Caco-2 (cell line): ENCODE results near the gene PLCB4. TPM values are rescaled to one million over a fixed set of nuclear protein-coding genes. Genes with fewer than 3 reads are reported as not detected.

Experiments
- BruUV-seq: library from RNA; stranded (reverse); fragments of 400-500 nt; replicated peaks from 2 replicates; lab custom pipeline; 2021; lab: Mats Ljungman, UMichigan
- CTCF ChIA-PET: fragments of 300-600 bp; sonication (Branson Sonifier 250); formaldehyde crosslinking; loops from one replicate; lab custom pipeline; 2022; ENCODE audit warnings: antibody characterized with exemption; lab: Charles Lee
- POLR2A ChIA-PET: fragments of 300-600 bp; sonication (Branson Sonifier 250); formaldehyde crosslinking; loops from one replicate; lab custom pipeline; 2022; ENCODE audit warnings: antibody characterized with exemption; lab: Charles Lee
- DNase-seq, 2 experiments: peaks; one replicate each; pipeline versions ENCODE4 v3.0.0 to v3.0.0-alpha.2; 2020 to 2022
- H3K27me3 ChIP-seq: replicated peaks from 2 replicates; pipeline ENCODE4 v1.6.0; 2011; ENCODE audit warnings: low read length; ENCODE audit not compliant: control insufficient read depth, insufficient read depth
- H3K36me3 ChIP-seq: 2 replicates; pipeline ENCODE4 v1.5.1; 2011; ENCODE audit warnings: low read length; ENCODE audit not compliant: control insufficient read depth, insufficient read depth
- H3K4me1 ChIP-seq: fragments of 250-450 bp; sonication (Bioruptor Pico); 2 replicates; pipeline ENCODE4 v1.5.1; 2020; ENCODE audit warnings: mild to moderate bottlenecking
- H3K4me3 ChIP-seq: 2 replicates; pipeline ENCODE4 v1.5.1; 2011; ENCODE audit warnings: low read depth, mild to moderate bottlenecking, control low read depth, low read length
- H3K9me3 ChIP-seq: fragments of 250-450 bp; sonication (Bioruptor Pico); 2 replicates; pipeline ENCODE4 v1.5.1; 2020; ENCODE audit warnings: mild to moderate bottlenecking, moderate library complexity
- H3K27ac Mint-ChIP-seq: one replicate; pipeline ENCODE4 v1.8.0; 2022; ENCODE audit warnings: mixed read lengths; ENCODE audit not compliant: unreplicated experiment
- H3K27me3 Mint-ChIP-seq: one replicate; pipeline ENCODE4 v1.8.0; 2022; ENCODE audit warnings: mixed read lengths; ENCODE audit not compliant: insufficient read depth, unreplicated experiment
- H3K36me3 Mint-ChIP-seq: one replicate; pipeline ENCODE4 v1.8.0; 2022; ENCODE audit warnings: mild to moderate bottlenecking, mixed read lengths; ENCODE audit not compliant: insufficient read depth, unreplicated experiment
- H3K4me1 Mint-ChIP-seq: one replicate; pipeline ENCODE4 v1.8.0; 2022; ENCODE audit warnings: low read depth, mixed read lengths; ENCODE audit not compliant: unreplicated experiment
- H3K4me3 Mint-ChIP-seq: one replicate; pipeline ENCODE4 v1.8.0; 2022; ENCODE audit warnings: mild to moderate bottlenecking, moderate library complexity, mixed read lengths; ENCODE audit not compliant: unreplicated experiment
- H3K9me3 Mint-ChIP-seq: one replicate; pipeline ENCODE4 v1.8.0; 2022; ENCODE audit warnings: mixed read lengths; ENCODE audit not compliant: unreplicated experiment
- intact Hi-C: fragments of 100-400 bp; cut with micrococcal nuclease; formaldehyde crosslinking; loops from one replicate; pipeline ENCODE4 v1.10.0; 2022; ENCODE audit not compliant: unreplicated experiment
- total RNA-seq: library from RNA; stranded (reverse); gene quantifications from 2 replicates; pipeline ENCODE4 v1.2.3, GENCODE V29; 2022
- TF ChIP-seq, protein P1 (sequence below), 2 experiments: fragments of 200-600 bp in 1 of 2; IDR thresholded peaks; 1 replicate in 1 of 2; 2 replicates in 1 of 2; pipeline versions ENCODE4 v1.5.1 to v1.8.0; 2011 to 2022; ENCODE audit warnings: antibody characterized with exemption in 1 of 2, control low read depth in 1 of 2, inconsistent platforms in 1 of 2, low read depth in 1 of 2, low read length in 1 of 2, mild to moderate bottlenecking in 1 of 2, moderate library complexity in 1 of 2; ENCODE audit not compliant: insufficient read depth in 1 of 2, severe bottlenecking in 1 of 2, unreplicated experiment in 1 of 2

Gene PLCB4
- total RNA-seq, 1 experiment from 2014 or later, result 3.0 TPM

DNA sequence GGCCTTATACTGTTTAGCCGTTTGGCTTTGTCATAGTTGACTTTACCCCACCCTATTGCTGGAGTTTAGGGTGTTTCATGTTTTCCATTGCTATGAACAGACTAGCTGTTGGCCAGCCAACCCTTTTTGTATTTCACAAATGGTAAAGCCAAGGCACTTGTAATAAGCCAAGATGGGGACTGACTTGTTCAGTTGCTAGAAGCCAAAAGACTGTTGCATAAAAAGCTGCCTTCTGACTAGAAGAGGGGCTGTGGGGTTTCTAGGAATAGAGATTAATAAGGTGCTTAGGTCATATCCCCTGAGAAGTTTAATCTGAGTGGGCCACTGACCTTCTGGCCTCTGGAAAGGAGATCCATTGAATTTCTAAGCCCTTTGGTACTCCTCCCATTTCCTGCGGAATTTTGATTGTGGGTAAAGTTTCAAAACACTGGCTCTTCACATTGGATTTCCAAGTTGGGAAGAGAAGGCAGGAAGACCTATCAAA lies 211.1 kb downstream of the PLCB4 start:
- Mint-ChIP-seq H3K9me3 (no peaks in the 10 kb centered on the region), H3K27ac (no peak overlapping the region), H3K36me3 (no peaks in the 10 kb centered on the region), H3K4me1 (no peaks in the 10 kb centered on the region), H3K27me3 (peaks cover 9% of the 10 kb centered on the region), H3K4me3 (no peak overlapping the region)
- CTCF ChIA-PET, result no interaction called here
- intact Hi-C loops, result no loop called here
- DNase-seq, result no peak
- H3K36me3 ChIP-seq, result no peaks in the 10 kb centered on the region
- TF ChIP-seq, protein P1, sequence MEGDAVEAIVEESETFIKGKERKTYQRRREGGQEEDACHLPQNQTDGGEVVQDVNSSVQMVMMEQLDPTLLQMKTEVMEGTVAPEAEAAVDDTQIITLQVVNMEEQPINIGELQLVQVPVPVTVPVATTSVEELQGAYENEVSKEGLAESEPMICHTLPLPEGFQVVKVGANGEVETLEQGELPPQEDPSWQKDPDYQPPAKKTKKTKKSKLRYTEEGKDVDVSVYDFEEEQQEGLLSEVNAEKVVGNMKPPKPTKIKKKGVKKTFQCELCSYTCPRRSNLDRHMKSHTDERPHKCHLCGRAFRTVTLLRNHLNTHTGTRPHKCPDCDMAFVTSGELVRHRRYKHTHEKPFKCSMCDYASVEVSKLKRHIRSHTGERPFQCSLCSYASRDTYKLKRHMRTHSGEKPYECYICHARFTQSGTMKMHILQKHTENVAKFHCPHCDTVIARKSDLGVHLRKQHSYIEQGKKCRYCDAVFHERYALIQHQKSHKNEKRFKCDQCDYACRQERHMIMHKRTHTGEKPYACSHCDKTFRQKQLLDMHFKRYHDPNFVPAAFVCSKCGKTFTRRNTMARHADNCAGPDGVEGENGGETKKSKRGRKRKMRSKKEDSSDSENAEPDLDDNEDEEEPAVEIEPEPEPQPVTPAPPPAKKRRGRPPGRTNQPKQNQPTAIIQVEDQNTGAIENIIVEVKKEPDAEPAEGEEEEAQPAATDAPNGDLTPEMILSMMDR (IDR thresholded peaks at IDR 0.05; ENCODE audit: insufficient read depth in 1 of 2, low read depth in 1 of 2, low read length in 1 of 2, severe bottlenecking in 1 of 2, unreplicated experiment in 1 of 2), result no peak
- no peaks in the 10 kb centered on the region for H3K4me1 ChIP-seq
- no peaks in the 10 kb centered on the region for H3K9me3 ChIP-seq
- H3K4me3 ChIP-seq, result no peak overlapping the region
- BruUV-seq, result no TSS peak
- no peaks in the 10 kb centered on the region for H3K27me3 ChIP-seq
- POLR2A ChIA-PET, result no interaction called here

DNA sequence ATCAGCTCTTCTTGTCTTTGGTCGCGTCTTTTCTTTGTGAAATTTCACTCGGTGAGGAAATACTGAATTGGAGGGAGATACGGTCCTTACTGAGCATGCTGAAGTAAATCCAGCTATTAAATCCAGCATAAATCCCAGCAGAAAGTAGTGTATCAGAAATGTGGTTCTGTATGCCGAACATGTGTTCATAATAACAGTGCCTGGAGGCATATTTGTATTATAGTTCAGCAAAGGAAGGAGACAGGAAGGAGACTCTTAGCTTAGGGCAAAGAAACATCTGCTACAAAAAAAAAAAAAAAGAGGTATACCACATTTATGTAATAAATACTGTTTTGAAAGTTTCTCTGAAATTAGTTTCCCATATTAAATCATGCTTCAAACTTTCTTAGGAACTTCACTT lies 211.8 kb downstream of the PLCB4 start:
- TF ChIP-seq, protein P1 (IDR thresholded peaks at IDR 0.05; ENCODE audit: insufficient read depth in 1 of 2, low read depth in 1 of 2, low read length in 1 of 2, severe bottlenecking in 1 of 2, unreplicated experiment in 1 of 2), result no peak
- no peak for DNase-seq
- Histone ChIP-seq H3K27me3 (no peaks in the 10 kb centered on the region), H3K4me3 (no peak overlapping the region), H3K36me3 (no peaks in the 10 kb centered on the region), H3K9me3 (no peaks in the 10 kb centered on the region), H3K4me1 (no peaks in the 10 kb centered on the region)
- Mint-ChIP-seq H3K9me3 (no peaks in the 10 kb centered on the region), H3K4me1 (no peaks in the 10 kb centered on the region), H3K27me3 (peaks cover 6% of the 10 kb centered on the region), H3K4me3 (no peak overlapping the region), H3K36me3 (no peaks in the 10 kb centered on the region), H3K27ac (no peak overlapping the region)
- intact Hi-C loops, result no loop called here
- CTCF ChIA-PET, result no interaction called here
- POLR2A ChIA-PET, result no interaction called here
- no TSS peak for BruUV-seq

DNA sequence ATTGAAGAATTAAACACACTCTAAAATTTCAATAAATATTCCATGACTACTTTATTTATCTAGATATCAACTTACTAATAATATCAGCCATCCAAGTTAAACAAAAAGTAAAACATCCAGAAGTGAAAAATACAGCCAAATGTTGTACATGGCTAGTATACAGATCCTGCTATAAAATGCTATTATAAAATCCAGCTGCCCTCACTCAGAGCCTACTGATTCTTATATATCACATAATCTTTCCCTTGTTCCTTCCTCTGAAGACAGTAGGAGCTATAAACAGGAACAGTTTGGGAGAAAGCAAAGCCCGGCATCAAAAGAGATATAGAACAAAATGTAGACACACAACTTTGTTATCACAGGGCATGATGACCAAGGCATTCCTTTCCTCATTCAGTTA lies 212.9 kb downstream of the PLCB4 start:
- Histone ChIP-seq H3K9me3 (no peaks in the 10 kb centered on the region), H3K27me3 (no peaks in the 10 kb centered on the region), H3K4me3 (no peak overlapping the region), H3K36me3 (no peaks in the 10 kb centered on the region), H3K4me1 (no peaks in the 10 kb centered on the region)
- DNase-seq, result no peak
- H3K27me3 Mint-ChIP-seq, result peaks cover 3% of the 10 kb centered on the region
- no TSS peak for BruUV-seq
- no peaks in the 10 kb centered on the region for H3K9me3 Mint-ChIP-seq
- POLR2A ChIA-PET, result no interaction called here
- no peaks in the 10 kb centered on the region for H3K4me1 Mint-ChIP-seq
- TF ChIP-seq, protein P1 (IDR thresholded peaks at IDR 0.05; ENCODE audit: insufficient read depth in 1 of 2, low read depth in 1 of 2, low read length in 1 of 2, severe bottlenecking in 1 of 2, unreplicated experiment in 1 of 2), result no peak
- H3K4me3 Mint-ChIP-seq, result no peak overlapping the region
- no peaks in the 10 kb centered on the region for H3K36me3 Mint-ChIP-seq
- CTCF ChIA-PET, result no interaction called here
- intact Hi-C loops, result no loop called here
- H3K27ac Mint-ChIP-seq, result no peak overlapping the region
